ENCODE data around the gene WWOX. TPM values are rescaled to one million over a fixed set of nuclear protein-coding genes. Genes with fewer than 3 reads are reported as not detected.
A peak's percentile ranks its signal among the peaks of the same experiment; 100 is the strongest.

WWOX gene
- total and polyA plus RNA-seq, 2 of the 13 experiments (the other 11 are each of a cell fraction or from before 2014, with no cell fraction given) = 9.1 to 37.4 TPM

GRCh38 chr16:78505544-78506366, 406.3 kb downstream of the WWOX start (continued):
- TF ChIP-seq ATF5 (CRISPR knock-in tag; IDR thresholded peaks at IDR 0.05; ENCODE audit: low read depth) = no peak
- TF ChIP-seq ZNF230 (CRISPR knock-in tag; IDR thresholded peaks at IDR 0.05) = no peak
- no peak for TF ChIP-seq ZNF83 (CRISPR knock-in tag; IDR thresholded peaks at IDR 0.05; ENCODE audit: borderline replicate concordance)
- TF ChIP-seq TARDBP (CRISPR knock-in tag; IDR thresholded peaks at IDR 0.05) = no peak
- no peak for TF ChIP-seq BCLAF1 (IDR thresholded peaks at IDR 0.05)
- TF ChIP-seq ATRX (CRISPR knock-in tag; IDR thresholded peaks at IDR 0.05; ENCODE audit: borderline replicate concordance) = no peak
- no peak for TF ChIP-seq MAZ (IDR thresholded peaks at IDR 0.05; ENCODE audit: borderline replicate concordance, low read depth, low read length)
- TF ChIP-seq MAZ (CRISPR knock-in tag; IDR thresholded peaks at IDR 0.05; ENCODE audit: low read depth) = no peak; the same call in 1 of the 2 replicates
- no peak for TF ChIP-seq SKI (IDR thresholded peaks at IDR 0.05; ENCODE audit: partially characterized antibody)
- TF ChIP-seq ARID5B (CRISPR knock-in tag; IDR thresholded peaks at IDR 0.05) = peak; percentile 52; the same call in 1 of the 2 replicates
- no peak for TF ChIP-seq RNF219 (CRISPR knock-in tag; IDR thresholded peaks at IDR 0.05)
- TF ChIP-seq ZNF841 (CRISPR knock-in tag; IDR thresholded peaks at IDR 0.05; ENCODE audit: borderline replicate concordance) = no peak
- TF ChIP-seq HNF1A (IDR thresholded peaks at IDR 0.05; ENCODE audit: low read depth) = no peak
- peak; percentile 12; the same call in 1 of the 2 replicates for TF ChIP-seq HNF1A (CRISPR knock-in tag; IDR thresholded peaks at IDR 0.05; ENCODE audit: borderline replicate concordance)
